ENCODE measurements around the gene CFAP65. TPM values are rescaled to one million over a fixed set of nuclear protein-coding genes. Genes with fewer than 3 reads are reported as not detected.

Gene CFAP65
- total and polyA plus RNA-seq, 2 of the 13 experiments (the other 11 are each of a cell fraction or from before 2014, with no cell fraction given): 0.05 TPM; not detected in 1

DNA sequence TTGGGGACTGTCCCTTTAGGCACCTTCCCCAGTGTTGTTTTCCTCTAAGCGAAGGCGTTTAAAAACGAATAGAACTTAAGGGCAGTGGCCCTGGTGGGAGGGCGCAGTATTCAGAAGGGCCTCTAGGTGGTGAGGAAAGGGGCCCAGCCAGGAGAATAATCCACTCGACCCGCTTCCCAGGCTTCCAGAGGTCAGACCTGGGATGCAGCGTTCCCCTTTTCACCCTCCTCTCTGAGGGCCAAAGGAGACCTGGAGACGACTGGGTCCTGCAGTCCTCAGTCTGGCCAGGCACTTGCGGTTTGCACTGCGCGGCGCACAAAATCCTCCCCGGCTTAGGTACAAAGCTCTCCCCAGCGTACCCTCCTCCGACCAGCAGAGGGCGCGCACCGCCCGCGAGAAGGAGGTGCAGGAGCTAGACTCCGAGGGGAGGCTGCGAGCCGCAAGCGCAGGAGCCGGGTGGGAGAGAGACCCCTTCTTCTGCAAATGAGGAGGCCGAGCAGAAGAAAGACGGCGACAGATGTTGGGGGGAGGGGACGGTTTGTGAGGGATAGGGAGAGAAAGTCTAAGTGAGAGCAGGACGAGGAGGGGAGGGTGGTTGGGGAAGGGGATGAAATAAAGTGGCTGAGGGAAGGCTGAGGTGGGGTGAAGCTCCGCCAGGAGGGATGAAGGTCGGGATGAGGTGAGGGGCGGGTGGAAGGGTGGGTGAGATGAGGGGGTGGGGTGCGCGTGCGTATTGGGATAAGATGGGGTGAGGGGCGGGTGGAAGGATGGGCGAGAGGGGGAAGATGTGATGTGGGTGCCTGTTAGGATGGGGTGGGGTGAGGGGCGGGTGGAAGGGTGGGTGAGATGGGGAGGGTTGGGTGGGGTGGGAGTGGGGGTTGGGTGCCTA lies 61.2 kb downstream of the CFAP65 start (continued):
- TF ChIP-seq, protein P1, sequence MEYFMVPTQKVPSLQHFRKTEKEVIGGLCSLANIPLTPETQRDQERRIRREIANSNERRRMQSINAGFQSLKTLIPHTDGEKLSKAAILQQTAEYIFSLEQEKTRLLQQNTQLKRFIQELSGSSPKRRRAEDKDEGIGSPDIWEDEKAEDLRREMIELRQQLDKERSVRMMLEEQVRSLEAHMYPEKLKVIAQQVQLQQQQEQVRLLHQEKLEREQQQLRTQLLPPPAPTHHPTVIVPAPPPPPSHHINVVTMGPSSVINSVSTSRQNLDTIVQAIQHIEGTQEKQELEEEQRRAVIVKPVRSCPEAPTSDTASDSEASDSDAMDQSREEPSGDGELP (IDR thresholded peaks at IDR 0.05; ENCODE audit: borderline replicate concordance, low read depth): no peak
- TF ChIP-seq, protein P2, sequence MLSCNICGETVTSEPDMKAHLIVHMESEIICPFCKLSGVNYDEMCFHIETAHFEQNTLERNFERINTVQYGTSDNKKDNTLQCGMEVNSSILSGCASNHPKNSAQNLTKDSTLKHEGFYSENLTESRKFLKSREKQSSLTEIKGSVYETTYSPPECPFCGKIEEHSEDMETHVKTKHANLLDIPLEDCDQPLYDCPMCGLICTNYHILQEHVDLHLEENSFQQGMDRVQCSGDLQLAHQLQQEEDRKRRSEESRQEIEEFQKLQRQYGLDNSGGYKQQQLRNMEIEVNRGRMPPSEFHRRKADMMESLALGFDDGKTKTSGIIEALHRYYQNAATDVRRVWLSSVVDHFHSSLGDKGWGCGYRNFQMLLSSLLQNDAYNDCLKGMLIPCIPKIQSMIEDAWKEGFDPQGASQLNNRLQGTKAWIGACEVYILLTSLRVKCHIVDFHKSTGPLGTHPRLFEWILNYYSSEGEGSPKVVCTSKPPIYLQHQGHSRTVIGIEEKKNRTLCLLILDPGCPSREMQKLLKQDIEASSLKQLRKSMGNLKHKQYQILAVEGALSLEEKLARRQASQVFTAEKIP (CRISPR knock-in tag; IDR thresholded peaks at IDR 0.05; ENCODE audit: borderline replicate concordance): no peak
- TF ChIP-seq HOXA7 (CRISPR knock-in tag; IDR thresholded peaks at IDR 0.05) (no peak), SMAD3 (CRISPR knock-in tag; IDR thresholded peaks at IDR 0.05) (no peak), CBFB (CRISPR knock-in tag; IDR thresholded peaks at IDR 0.05) (peak; percentile 73; the same call in 1 of the 2 replicates), ZNF792 (CRISPR knock-in tag; IDR thresholded peaks at IDR 0.05) (no peak), SALL1 (CRISPR knock-in tag; IDR thresholded peaks at IDR 0.05) (0 out of 2 replicates have a peak, but pooled peaks have one; percentile 23), ZNF441 (CRISPR knock-in tag; IDR thresholded peaks at IDR 0.05; ENCODE audit: borderline replicate concordance) (peak; percentile 95), ZNF546 (CRISPR knock-in tag; conservative IDR thresholded peaks at IDR 0.05) (no peak), JUND (CRISPR knock-in tag; IDR thresholded peaks at IDR 0.05) (no peak), ZNF446 (CRISPR knock-in tag; IDR thresholded peaks at IDR 0.05) (no peak), ZNF550 (CRISPR knock-in tag; IDR thresholded peaks at IDR 0.05; ENCODE audit: borderline replicate concordance) (0 out of 2 replicates have a peak, but pooled peaks have one; percentile 77), NR1H2 (CRISPR knock-in tag; IDR thresholded peaks at IDR 0.05; ENCODE audit: borderline replicate concordance, low read depth) (no peak), RORA (CRISPR knock-in tag; IDR thresholded peaks at IDR 0.05) (no peak), ZC3H13 (CRISPR knock-in tag; IDR thresholded peaks at IDR 0.05) (0 out of 2 replicates have a peak, but pooled peaks have one; percentile 3), SMARCC2 (IDR thresholded peaks at IDR 0.05) (no peak), BORCS8-MEF2B (CRISPR knock-in tag; IDR thresholded peaks at IDR 0.05) (0 out of 2 replicates have a peak, but pooled peaks have one; percentile 54), HIVEP1 (CRISPR knock-in tag; IDR thresholded peaks at IDR 0.05) (peak; percentile 67; the same call in 1 of the 2 replicates), SAFB2 (CRISPR knock-in tag; IDR thresholded peaks at IDR 0.05; ENCODE audit: borderline replicate concordance, low read depth) (no peak), ATAD3A (CRISPR knock-in tag; IDR thresholded peaks at IDR 0.05) (no peak), GLI4 (CRISPR knock-in tag; IDR thresholded peaks at IDR 0.05; ENCODE audit: borderline replicate concordance) (no peak), ZNF713 (CRISPR knock-in tag; IDR thresholded peaks at IDR 0.05) (no peak), NONO (IDR thresholded peaks at IDR 0.05) (no peak), NONO (CRISPR knock-in tag; conservative IDR thresholded peaks at IDR 0.05) (peak; percentile 85)
- TF ChIP-seq, protein P3, sequence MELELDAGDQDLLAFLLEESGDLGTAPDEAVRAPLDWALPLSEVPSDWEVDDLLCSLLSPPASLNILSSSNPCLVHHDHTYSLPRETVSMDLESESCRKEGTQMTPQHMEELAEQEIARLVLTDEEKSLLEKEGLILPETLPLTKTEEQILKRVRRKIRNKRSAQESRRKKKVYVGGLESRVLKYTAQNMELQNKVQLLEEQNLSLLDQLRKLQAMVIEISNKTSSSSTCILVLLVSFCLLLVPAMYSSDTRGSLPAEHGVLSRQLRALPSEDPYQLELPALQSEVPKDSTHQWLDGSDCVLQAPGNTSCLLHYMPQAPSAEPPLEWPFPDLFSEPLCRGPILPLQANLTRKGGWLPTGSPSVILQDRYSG (CRISPR knock-in tag; IDR thresholded peaks at IDR 0.05): no peak
- TF ChIP-seq, protein P4, sequence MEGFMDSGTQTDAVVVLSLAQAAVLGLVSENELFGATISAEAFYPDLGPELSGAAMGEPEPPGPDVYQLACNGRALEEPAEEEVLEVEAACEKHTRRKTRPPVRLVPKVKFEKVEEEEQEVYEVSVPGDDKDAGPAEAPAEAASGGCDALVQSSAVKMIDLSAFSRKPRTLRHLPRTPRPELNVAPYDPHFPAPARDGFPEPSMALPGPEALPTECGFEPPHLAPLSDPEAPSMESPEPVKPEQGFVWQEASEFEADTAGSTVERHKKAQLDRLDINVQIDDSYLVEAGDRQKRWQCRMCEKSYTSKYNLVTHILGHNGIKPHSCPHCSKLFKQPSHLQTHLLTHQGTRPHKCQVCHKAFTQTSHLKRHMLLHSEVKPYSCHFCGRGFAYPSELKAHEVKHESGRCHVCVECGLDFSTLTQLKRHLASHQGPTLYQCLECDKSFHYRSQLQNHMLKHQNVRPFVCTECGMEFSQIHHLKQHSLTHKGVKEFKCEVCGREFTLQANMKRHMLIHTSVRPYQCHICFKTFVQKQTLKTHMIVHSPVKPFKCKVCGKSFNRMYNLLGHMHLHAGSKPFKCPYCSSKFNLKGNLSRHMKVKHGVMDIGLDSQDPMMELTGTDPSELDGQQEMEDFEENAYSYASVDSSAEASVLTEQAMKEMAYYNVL (CRISPR knock-in tag; IDR thresholded peaks at IDR 0.05; ENCODE audit: borderline replicate concordance): peak; percentile 58; the same call in 1 of the 2 replicates

Measured in HepG2 (cell line).